WTC11 (cell line): ENCODE measurements around the gene GSTM1. TPM values are rescaled to one million over a fixed set of nuclear protein-coding genes. Genes with fewer than 3 reads are reported as not detected.

Experiments used
- ATAC-seq: fragments of 200-7000 bp; cut with Tn5 transposase; 2 replicates; pipeline ENCODE4 v1.10.0; 2021; ENCODE audit warnings: mild to moderate bottlenecking, moderate library complexity
- CTCF ChIA-PET: fragments of 300-600 bp; sonication (Branson Sonifier 250); formaldehyde crosslinking; loops from one replicate; lab custom pipeline; 2021; ENCODE audit warnings: antibody characterized with exemption; lab: Charles Lee
- POLR2A ChIA-PET: fragments of 350-600 bp; sonication (Branson Sonifier 250); formaldehyde crosslinking; loops from one replicate; lab custom pipeline; 2021; ENCODE audit warnings: antibody characterized with exemption; lab: Charles Lee
- DNase-seq: peaks from one replicate; pipeline ENCODE4 v3.0.0; 2021; ENCODE audit warnings: low spot score
- H3K27ac Mint-ChIP-seq: 2 replicates; pipeline ENCODE4 v1.8.0; 2021; ENCODE audit warnings: mixed read lengths
- H3K27me3 Mint-ChIP-seq: 2 replicates; pipeline ENCODE4 v1.8.0; 2021; ENCODE audit warnings: low read depth, mild to moderate bottlenecking, moderate library complexity, mixed read lengths
- H3K36me3 Mint-ChIP-seq: 2 replicates; pipeline ENCODE4 v1.8.0; 2021; ENCODE audit warnings: mixed read lengths
- H3K4me1 Mint-ChIP-seq: 2 replicates; pipeline ENCODE4 v1.8.0; 2022; ENCODE audit warnings: mixed read lengths
- H3K4me3 Mint-ChIP-seq: 2 replicates; pipeline ENCODE4 v1.8.0; 2021; ENCODE audit warnings: mild to moderate bottlenecking, moderate library complexity, mixed read lengths
- H3K9me3 Mint-ChIP-seq: 2 replicates; pipeline ENCODE4 v1.8.0; 2021; ENCODE audit warnings: mixed read lengths
- CBFB ChIP-seq: sonication (generic); formaldehyde crosslinking; IDR thresholded peaks from 2 replicates; pipeline ENCODE4 v1.8.1; 2022; ENCODE audit warnings: mild to moderate bottlenecking, low read depth, missing genetic modification reagents
- CREB1 ChIP-seq: sonication (generic); formaldehyde crosslinking; IDR thresholded peaks from 2 replicates; pipeline ENCODE4 v1.8.0; 2023; ENCODE audit warnings: mild to moderate bottlenecking, missing genetic modification reagents
- ELF4 ChIP-seq: sonication (generic); formaldehyde crosslinking; IDR thresholded peaks from 2 replicates; pipeline ENCODE4 v1.8.1; 2022; ENCODE audit warnings: low read depth, mild to moderate bottlenecking, moderate library complexity, missing genetic modification reagents
- ESRRA ChIP-seq: sonication (generic); formaldehyde crosslinking; IDR thresholded peaks from 2 replicates; pipeline ENCODE4 v1.8.1; 2022; ENCODE audit warnings: mild to moderate bottlenecking, missing genetic modification reagents, borderline replicate concordance
- FOXJ3 ChIP-seq: sonication (generic); formaldehyde crosslinking; IDR thresholded peaks from 2 replicates; pipeline ENCODE4 v1.9.0; 2021; ENCODE audit warnings: missing genetic modification reagents, mild to moderate bottlenecking, borderline replicate concordance
- FOXK1 ChIP-seq: sonication (generic); formaldehyde crosslinking; IDR thresholded peaks from 2 replicates; pipeline ENCODE4 v1.8.0; 2022; ENCODE audit warnings: mild to moderate bottlenecking, moderate library complexity, missing genetic modification reagents
- FOXP1 ChIP-seq: sonication (generic); formaldehyde crosslinking; IDR thresholded peaks from 2 replicates; pipeline ENCODE4 v1.8.0; 2022; ENCODE audit warnings: missing genetic modification reagents, mild to moderate bottlenecking, moderate library complexity, borderline replicate concordance
- GRHL2 ChIP-seq: fragments of 250-450 bp; sonication (Bioruptor Pico); IDR thresholded peaks from 2 replicates; pipeline ENCODE4 v1.8.0; 2022; ENCODE audit warnings: mild to moderate bottlenecking, moderate library complexity; ENCODE audit not compliant: insufficient replicate concordance, severe bottlenecking
- GTF2I ChIP-seq: fragments of 250-450 bp; sonication (Bioruptor Pico); conservative IDR thresholded peaks from 2 replicates; pipeline ENCODE4 v1.4.0; 2021; ENCODE audit warnings: mild to moderate bottlenecking
- MYBL2 ChIP-seq: sonication (generic); formaldehyde crosslinking; IDR thresholded peaks from 2 replicates; pipeline ENCODE4 v1.8.1; 2023; ENCODE audit warnings: mild to moderate bottlenecking, moderate library complexity, missing genetic modification reagents
- OVOL2 ChIP-seq: fragments of 250-450 bp; sonication (Bioruptor Pico); IDR thresholded peaks from 2 replicates; pipeline ENCODE4 v1.9.0; 2021; ENCODE audit warnings: mild to moderate bottlenecking, borderline replicate concordance
- RELA ChIP-seq: sonication (generic); formaldehyde crosslinking; IDR thresholded peaks from 2 replicates; pipeline ENCODE4 v1.8.1; 2022; ENCODE audit warnings: missing genetic modification reagents, mild to moderate bottlenecking, borderline replicate concordance
- total RNA-seq: library from RNA; stranded (reverse); gene quantifications from 3 replicates; pipeline ENCODE4 v1.2.3, GENCODE V29; 2021
- TF ChIP-seq, protein P1 (sequence below): fragments of 200-600 bp; IDR thresholded peaks from 2 replicates; pipeline ENCODE4 v1.8.0; 2022; ENCODE audit warnings: antibody characterized with exemption
- TF ChIP-seq, protein P2 (sequence below): sonication (generic); formaldehyde crosslinking; IDR thresholded peaks from 2 replicates; pipeline ENCODE4 v1.8.1; 2023; ENCODE audit warnings: mild to moderate bottlenecking, missing genetic modification reagents, moderate library complexity
- TF ChIP-seq, protein P3 (sequence below): fragments of 250-450 bp; sonication (Bioruptor Pico); IDR thresholded peaks from 2 replicates; pipeline ENCODE4 v2.1.2; 2022; ENCODE audit warnings: mild to moderate bottlenecking, moderate library complexity
- TF ChIP-seq, protein P4 (sequence below): sonication (generic); formaldehyde crosslinking; IDR thresholded peaks from 2 replicates; pipeline ENCODE4 v1.8.1; 2022; ENCODE audit warnings: low read depth, missing genetic modification reagents, borderline replicate concordance
- TF ChIP-seq, protein P5 (sequence below): sonication (generic); formaldehyde crosslinking; IDR thresholded peaks from 2 replicates; pipeline ENCODE4 v1.8.0; 2022; ENCODE audit warnings: mild to moderate bottlenecking, missing genetic modification reagents
- TF ChIP-seq, protein P6 (sequence below): sonication (generic); formaldehyde crosslinking; IDR thresholded peaks from 2 replicates; pipeline ENCODE4 v1.8.0; 2023; ENCODE audit warnings: missing genetic modification reagents
- TF ChIP-seq, protein P7 (sequence below): sonication (generic); formaldehyde crosslinking; IDR thresholded peaks from 2 replicates; pipeline ENCODE4 v1.8.1; 2023; ENCODE audit warnings: mild to moderate bottlenecking, missing genetic modification reagents
- TF ChIP-seq, protein P8 (sequence below): sonication (generic); formaldehyde crosslinking; IDR thresholded peaks from 2 replicates; pipeline ENCODE4 v1.8.0; 2023; ENCODE audit warnings: mild to moderate bottlenecking, missing genetic modification reagents

Gene GSTM1
- total RNA-seq, 1 experiment from 2014 or later, result not detected

DNA sequence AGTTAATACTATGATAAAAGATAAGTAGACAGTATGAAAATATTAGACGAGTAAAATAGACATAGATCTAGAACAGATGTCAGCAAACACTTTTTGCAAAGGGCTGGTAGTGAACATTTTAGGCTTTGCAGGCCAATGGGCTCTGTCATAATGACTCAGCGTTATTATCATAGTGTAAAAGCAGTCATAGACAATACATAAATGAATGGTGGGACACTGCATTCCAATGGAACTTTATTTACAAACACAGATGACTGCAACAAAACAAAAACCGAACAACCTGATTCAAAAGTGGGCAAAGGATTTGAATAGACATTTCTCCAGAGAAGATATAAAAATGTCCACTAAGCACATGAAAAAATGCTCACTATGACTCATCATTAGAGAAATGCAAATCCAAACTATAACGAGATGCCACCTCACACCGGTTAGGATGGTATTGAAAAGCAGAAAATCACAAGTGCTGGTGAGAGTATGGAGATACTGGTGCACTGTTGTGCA, 31.8 kb downstream of the GSTM1 start:
- no peak for TF ChIP-seq FOXK1 (CRISPR knock-in tag)
- TF ChIP-seq, protein P1, sequence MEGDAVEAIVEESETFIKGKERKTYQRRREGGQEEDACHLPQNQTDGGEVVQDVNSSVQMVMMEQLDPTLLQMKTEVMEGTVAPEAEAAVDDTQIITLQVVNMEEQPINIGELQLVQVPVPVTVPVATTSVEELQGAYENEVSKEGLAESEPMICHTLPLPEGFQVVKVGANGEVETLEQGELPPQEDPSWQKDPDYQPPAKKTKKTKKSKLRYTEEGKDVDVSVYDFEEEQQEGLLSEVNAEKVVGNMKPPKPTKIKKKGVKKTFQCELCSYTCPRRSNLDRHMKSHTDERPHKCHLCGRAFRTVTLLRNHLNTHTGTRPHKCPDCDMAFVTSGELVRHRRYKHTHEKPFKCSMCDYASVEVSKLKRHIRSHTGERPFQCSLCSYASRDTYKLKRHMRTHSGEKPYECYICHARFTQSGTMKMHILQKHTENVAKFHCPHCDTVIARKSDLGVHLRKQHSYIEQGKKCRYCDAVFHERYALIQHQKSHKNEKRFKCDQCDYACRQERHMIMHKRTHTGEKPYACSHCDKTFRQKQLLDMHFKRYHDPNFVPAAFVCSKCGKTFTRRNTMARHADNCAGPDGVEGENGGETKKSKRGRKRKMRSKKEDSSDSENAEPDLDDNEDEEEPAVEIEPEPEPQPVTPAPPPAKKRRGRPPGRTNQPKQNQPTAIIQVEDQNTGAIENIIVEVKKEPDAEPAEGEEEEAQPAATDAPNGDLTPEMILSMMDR, result no peak
- no peak for TF ChIP-seq FOXJ3
- TF ChIP-seq, protein P2, sequence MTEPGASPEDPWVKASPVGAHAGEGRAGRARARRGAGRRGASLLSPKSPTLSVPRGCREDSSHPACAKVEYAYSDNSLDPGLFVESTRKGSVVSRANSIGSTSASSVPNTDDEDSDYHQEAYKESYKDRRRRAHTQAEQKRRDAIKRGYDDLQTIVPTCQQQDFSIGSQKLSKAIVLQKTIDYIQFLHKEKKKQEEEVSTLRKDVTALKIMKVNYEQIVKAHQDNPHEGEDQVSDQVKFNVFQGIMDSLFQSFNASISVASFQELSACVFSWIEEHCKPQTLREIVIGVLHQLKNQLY (CRISPR knock-in tag), result no peak
- TF ChIP-seq GTF2I (CRISPR knock-in tag), result no peak
- TF ChIP-seq, protein P3, sequence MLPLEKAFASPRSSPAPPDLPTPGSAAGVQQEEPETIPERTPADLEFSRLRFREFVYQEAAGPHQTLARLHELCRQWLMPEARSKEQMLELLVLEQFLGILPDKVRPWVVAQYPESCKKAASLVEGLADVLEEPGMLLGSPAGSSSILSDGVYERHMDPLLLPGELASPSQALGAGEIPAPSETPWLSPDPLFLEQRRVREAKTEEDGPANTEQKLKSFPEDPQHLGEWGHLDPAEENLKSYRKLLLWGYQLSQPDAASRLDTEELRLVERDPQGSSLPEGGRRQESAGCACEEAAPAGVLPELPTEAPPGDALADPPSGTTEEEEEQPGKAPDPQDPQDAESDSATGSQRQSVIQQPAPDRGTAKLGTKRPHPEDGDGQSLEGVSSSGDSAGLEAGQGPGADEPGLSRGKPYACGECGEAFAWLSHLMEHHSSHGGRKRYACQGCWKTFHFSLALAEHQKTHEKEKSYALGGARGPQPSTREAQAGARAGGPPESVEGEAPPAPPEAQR (CRISPR knock-in tag), result no peak
- TF ChIP-seq ELF4 (CRISPR knock-in tag), result no peak
- no peak for TF ChIP-seq GRHL2
- TF ChIP-seq, protein P4, sequence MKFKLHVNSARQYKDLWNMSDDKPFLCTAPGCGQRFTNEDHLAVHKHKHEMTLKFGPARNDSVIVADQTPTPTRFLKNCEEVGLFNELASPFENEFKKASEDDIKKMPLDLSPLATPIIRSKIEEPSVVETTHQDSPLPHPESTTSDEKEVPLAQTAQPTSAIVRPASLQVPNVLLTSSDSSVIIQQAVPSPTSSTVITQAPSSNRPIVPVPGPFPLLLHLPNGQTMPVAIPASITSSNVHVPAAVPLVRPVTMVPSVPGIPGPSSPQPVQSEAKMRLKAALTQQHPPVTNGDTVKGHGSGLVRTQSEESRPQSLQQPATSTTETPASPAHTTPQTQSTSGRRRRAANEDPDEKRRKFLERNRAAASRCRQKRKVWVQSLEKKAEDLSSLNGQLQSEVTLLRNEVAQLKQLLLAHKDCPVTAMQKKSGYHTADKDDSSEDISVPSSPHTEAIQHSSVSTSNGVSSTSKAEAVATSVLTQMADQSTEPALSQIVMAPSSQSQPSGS (CRISPR knock-in tag), result no peak
- TF ChIP-seq FOXP1, result no peak
- TF ChIP-seq, protein P5, sequence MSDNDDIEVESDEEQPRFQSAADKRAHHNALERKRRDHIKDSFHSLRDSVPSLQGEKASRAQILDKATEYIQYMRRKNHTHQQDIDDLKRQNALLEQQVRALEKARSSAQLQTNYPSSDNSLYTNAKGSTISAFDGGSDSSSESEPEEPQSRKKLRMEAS (CRISPR knock-in tag), result no peak
- TF ChIP-seq, protein P6, sequence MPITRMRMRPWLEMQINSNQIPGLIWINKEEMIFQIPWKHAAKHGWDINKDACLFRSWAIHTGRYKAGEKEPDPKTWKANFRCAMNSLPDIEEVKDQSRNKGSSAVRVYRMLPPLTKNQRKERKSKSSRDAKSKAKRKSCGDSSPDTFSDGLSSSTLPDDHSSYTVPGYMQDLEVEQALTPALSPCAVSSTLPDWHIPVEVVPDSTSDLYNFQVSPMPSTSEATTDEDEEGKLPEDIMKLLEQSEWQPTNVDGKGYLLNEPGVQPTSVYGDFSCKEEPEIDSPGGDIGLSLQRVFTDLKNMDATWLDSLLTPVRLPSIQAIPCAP (CRISPR knock-in tag), result no peak
- TF ChIP-seq ESRRA (CRISPR knock-in tag), result no peak
- no peak for TF ChIP-seq CBFB (CRISPR knock-in tag)
- TF ChIP-seq, protein P7, sequence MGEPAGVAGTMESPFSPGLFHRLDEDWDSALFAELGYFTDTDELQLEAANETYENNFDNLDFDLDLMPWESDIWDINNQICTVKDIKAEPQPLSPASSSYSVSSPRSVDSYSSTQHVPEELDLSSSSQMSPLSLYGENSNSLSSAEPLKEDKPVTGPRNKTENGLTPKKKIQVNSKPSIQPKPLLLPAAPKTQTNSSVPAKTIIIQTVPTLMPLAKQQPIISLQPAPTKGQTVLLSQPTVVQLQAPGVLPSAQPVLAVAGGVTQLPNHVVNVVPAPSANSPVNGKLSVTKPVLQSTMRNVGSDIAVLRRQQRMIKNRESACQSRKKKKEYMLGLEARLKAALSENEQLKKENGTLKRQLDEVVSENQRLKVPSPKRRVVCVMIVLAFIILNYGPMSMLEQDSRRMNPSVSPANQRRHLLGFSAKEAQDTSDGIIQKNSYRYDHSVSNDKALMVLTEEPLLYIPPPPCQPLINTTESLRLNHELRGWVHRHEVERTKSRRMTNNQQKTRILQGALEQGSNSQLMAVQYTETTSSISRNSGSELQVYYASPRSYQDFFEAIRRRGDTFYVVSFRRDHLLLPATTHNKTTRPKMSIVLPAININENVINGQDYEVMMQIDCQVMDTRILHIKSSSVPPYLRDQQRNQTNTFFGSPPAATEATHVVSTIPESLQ, result no peak
- no peak for TF ChIP-seq MYBL2 (CRISPR knock-in tag)
- TF ChIP-seq RELA (CRISPR knock-in tag), result no peak
- no peak for TF ChIP-seq OVOL2 (CRISPR knock-in tag)
- TF ChIP-seq CREB1 (CRISPR knock-in tag), result no peak
- TF ChIP-seq, protein P8, sequence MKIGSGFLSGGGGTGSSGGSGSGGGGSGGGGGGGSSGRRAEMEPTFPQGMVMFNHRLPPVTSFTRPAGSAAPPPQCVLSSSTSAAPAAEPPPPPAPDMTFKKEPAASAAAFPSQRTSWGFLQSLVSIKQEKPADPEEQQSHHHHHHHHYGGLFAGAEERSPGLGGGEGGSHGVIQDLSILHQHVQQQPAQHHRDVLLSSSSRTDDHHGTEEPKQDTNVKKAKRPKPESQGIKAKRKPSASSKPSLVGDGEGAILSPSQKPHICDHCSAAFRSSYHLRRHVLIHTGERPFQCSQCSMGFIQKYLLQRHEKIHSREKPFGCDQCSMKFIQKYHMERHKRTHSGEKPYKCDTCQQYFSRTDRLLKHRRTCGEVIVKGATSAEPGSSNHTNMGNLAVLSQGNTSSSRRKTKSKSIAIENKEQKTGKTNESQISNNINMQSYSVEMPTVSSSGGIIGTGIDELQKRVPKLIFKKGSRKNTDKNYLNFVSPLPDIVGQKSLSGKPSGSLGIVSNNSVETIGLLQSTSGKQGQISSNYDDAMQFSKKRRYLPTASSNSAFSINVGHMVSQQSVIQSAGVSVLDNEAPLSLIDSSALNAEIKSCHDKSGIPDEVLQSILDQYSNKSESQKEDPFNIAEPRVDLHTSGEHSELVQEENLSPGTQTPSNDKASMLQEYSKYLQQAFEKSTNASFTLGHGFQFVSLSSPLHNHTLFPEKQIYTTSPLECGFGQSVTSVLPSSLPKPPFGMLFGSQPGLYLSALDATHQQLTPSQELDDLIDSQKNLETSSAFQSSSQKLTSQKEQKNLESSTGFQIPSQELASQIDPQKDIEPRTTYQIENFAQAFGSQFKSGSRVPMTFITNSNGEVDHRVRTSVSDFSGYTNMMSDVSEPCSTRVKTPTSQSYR (CRISPR knock-in tag), result no peak

More for the DNA sequence above, 31.8 kb downstream of the GSTM1 start:
- Mint-ChIP-seq H3K36me3 (no peaks in the 10 kb centered on the region), H3K9me3 (peaks cover 7% of the 10 kb centered on the region), H3K4me1 (no peaks in the 10 kb centered on the region), H3K4me3 (no peak overlapping the region), H3K27ac (no peak overlapping the region), H3K27me3 (peaks cover under 1% of the 10 kb centered on the region; the same call in 1 of the 2 replicates)
- ATAC-seq, result no peak
- CTCF ChIA-PET, result interaction anchor here (2.3 kb wide), 1 partner anchor 79 kb away, joined by 7 read pairs; no protein-coding TSS in a partner anchor
- POLR2A ChIA-PET, result no interaction called here
- DNase-seq, result no peak
